ENCODE data around the gene FIBCD1. TPM values are rescaled to one million over a fixed set of nuclear protein-coding genes. Genes with fewer than 3 reads are reported as not detected.
"Not testable (repeated sequence)": the region's sequence is repeated elsewhere in the genome, so short reads cannot be mapped to it uniquely, and the experiment has no call there.

FIBCD1 gene
- total RNA-seq, 1 experiment from 2014 or later, result 7.1 TPM

DNA sequence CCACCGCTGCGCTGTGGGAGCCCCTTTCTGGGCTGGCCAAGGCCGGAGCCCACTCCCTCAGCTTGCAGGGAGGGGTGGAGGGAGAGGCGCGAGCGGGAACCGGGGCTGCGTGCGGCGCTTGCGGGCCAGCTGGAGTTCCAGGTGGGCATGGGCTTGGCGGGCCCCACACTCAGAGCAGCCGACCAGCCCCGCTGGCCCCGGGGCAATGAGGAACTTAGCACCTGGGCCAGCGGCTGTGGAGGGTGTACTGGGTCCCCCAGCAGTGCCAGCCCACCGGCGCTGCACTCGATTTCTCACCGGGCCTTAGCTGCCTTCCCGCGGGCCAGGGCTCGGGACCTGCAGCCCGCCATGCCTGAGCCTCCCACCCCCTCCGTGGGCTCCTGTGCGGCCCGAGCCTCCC is 29.0 kb downstream of the FIBCD1 start:
- not testable (repeated sequence) for H3K4me3 Mint-ChIP-seq; H3K9me3 ChIP-seq (ENCODE audit: control insufficient read depth, low read depth, low read length); H2BK20ac ChIP-seq (ENCODE audit: low read depth, low read length, poor library complexity, severe bottlenecking); H2AFZ ChIP-seq (ENCODE audit: low read length); H4K91ac ChIP-seq (ENCODE audit: insufficient read length, low read depth, low read length); H3K27ac ChIP-seq (ENCODE audit: insufficient read length, low read depth, low read length); H2BK120ac ChIP-seq (ENCODE audit: low read depth, low read length, poor library complexity, severe bottlenecking); H3T11ph ChIP-seq (ENCODE audit: low read length); H3K27ac Mint-ChIP-seq; H3K4me2 ChIP-seq (ENCODE audit: insufficient read depth, insufficient read length, low read length); H2BK12ac ChIP-seq (ENCODE audit: insufficient read length, low read depth, low read length); H3K9ac ChIP-seq (ENCODE audit: extremely low read depth, insufficient read length, low read length); H3K27me3 Mint-ChIP-seq (ENCODE audit: low read depth); H3K56ac ChIP-seq (ENCODE audit: insufficient read length, low read depth, low read length); H3K79me1 ChIP-seq (ENCODE audit: insufficient read depth, low read depth, low read length, poor library complexity, severe bottlenecking); H2BK5ac ChIP-seq (ENCODE audit: insufficient read length, low read length); H3K4me1 ChIP-seq (ENCODE audit: insufficient read depth, low read length); H2AK5ac ChIP-seq (ENCODE audit: insufficient read length, low read length); H3K23me2 ChIP-seq (ENCODE audit: insufficient read length, low read depth, low read length, poor library complexity, severe bottlenecking); DNase-seq; H4K5ac ChIP-seq (ENCODE audit: insufficient read length, low read depth, low read length); H3K14ac ChIP-seq (ENCODE audit: insufficient read depth, low read length); H2BK15ac ChIP-seq (ENCODE audit: low read depth, low read length); H4K8ac ChIP-seq (replicated peaks; ENCODE audit: insufficient read length, low read depth, low read length); H4K20me1 ChIP-seq (ENCODE audit: control insufficient read depth, insufficient read depth, insufficient read length); H3K4ac ChIP-seq (ENCODE audit: low read depth, low read length); H3K79me2 ChIP-seq (ENCODE audit: insufficient read depth, low read length); H3K27me3 ChIP-seq (ENCODE audit: insufficient read depth, low read length); H3K18ac ChIP-seq (ENCODE audit: insufficient read length, low read depth, low read length); H3K9me3 Mint-ChIP-seq; H3K23ac ChIP-seq (ENCODE audit: insufficient read length, low read depth, low read length); H3K36me3 Mint-ChIP-seq (ENCODE audit: insufficient read depth in 1 of 3, low read depth in 3 of 3)
- peaks cover 12 to 43% of the 10 kb centered on the region in 2 experiments for H3K4me1 Mint-ChIP-seq
- no CpG with 5 or more reads among the region's 27 CpGs for WGBS (ENCODE audit: extremely low coverage, insufficient read length, low lambda C conversion rate)

Data from H9 (cell line).